GM18505 (cell line): Measurements from ENCODE around the gene ADAD1.

ENCODE experiments used
- ATAC-seq: cut with Tn5 transposase; IDR thresholded peaks from one replicate; pipeline ENCODE4 v1.9.1; 2021; ENCODE audit not compliant: unreplicated experiment
- POLR2A ChIP-seq: IDR thresholded peaks from 4 replicates; pipeline ENCODE4 v1.6.1; 2011; ENCODE audit warnings: borderline replicate concordance; ENCODE audit not compliant: insufficient read depth, insufficient read length; ENCODE audit errors: extremely low read depth

ADAD1 gene

GRCh38 chr4:122403861-122404260 is 25.1 kb downstream of the ADAD1 start:
- no peak for ATAC-seq
- no peak for TF ChIP-seq POLR2A

GRCh38 chr4:122412547-122412946 is 33.7 kb downstream of the ADAD1 start:
- TF ChIP-seq POLR2A = no peak
- ATAC-seq = peak; percentile 50

GRCh38 chr4:122423246-122423645 is 44.4 kb downstream of the ADAD1 start:
- TF ChIP-seq POLR2A = no peak
- ATAC-seq = no peak

- TF ChIP-seq POLR2A = no peak
- ATAC-seq = no peak
Observed at GRCh38 chr4:122431351-122431750, 52.5 kb downstream of the ADAD1 start.

- TF ChIP-seq POLR2A = no peak
- ATAC-seq = no peak
Observed at GRCh38 chr4:122434285-122434684, 55.5 kb downstream of the ADAD1 start.

GRCh38 chr4:122450847-122451246 is 72.0 kb downstream of the ADAD1 start:
- ATAC-seq = no peak
- no peak for TF ChIP-seq POLR2A

- no peak for ATAC-seq
Observed at GRCh38 chr4:122453384-122453995, 74.7 kb downstream of the ADAD1 start.

GRCh38 chr4:122456231-122457116 is 77.7 kb downstream of the ADAD1 start, which contains the start of gene IL2:
TSS of gene IL2 (minus strand) at chr4:122456725. CDS start at chr4:122456440, 285 bp downstream.
- ATAC-seq = no peak
- no peak for TF ChIP-seq POLR2A

More at GRCh38 chr4:122453384-122453995, 74.7 kb downstream of the ADAD1 start:
- no peak for TF ChIP-seq POLR2A

GRCh38 chr4:122458625-122459024 is 79.8 kb downstream of the ADAD1 start:
- peak; percentile 86 for ATAC-seq

GRCh38 chr4:122469457-122469856 is 90.6 kb downstream of the ADAD1 start:
- ATAC-seq = no peak
- TF ChIP-seq POLR2A = no peak

More at GRCh38 chr4:122458625-122459024, 79.8 kb downstream of the ADAD1 start:
- no peak for TF ChIP-seq POLR2A

- no peak for ATAC-seq
- TF ChIP-seq POLR2A = no peak
Observed at GRCh38 chr4:122475233-122475632, 96.4 kb downstream of the ADAD1 start.

GRCh38 chr4:122476126-122476525 is 97.3 kb downstream of the ADAD1 start:
- TF ChIP-seq POLR2A = no peak
- no peak for ATAC-seq

- TF ChIP-seq POLR2A = no peak
- no peak for ATAC-seq
Observed at GRCh38 chr4:122476745-122477144, 97.9 kb downstream of the ADAD1 start.
